ENCODE results near the gene GEN1. TPM values are rescaled to one million over a fixed set of nuclear protein-coding genes. Genes with fewer than 3 reads are reported as not detected.

Gene GEN1
- total and polyA plus RNA-seq, 2 of the 13 experiments (the other 11 are each of a cell fraction or from before 2014, with no cell fraction given) = 9.9 to 27.1 TPM

DNA sequence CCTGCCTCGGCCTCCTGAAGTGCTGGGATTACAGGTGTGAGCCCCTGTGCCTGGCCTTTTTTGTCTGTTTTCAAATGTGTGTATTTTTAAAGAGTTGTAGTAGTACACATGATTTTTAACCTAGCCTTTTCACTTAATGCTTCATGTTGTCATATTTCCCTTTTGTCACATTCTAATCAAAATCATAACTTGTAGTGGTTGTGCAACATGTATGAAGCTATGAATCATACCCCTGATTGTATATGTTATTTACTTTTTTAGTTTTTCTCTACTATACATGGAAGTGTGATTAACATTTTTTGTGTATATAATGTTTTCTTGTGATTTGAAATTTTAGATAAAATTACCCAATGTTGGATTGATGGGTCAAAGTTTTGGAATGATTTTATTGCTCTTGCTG, 8.5 kb downstream of the GEN1 start (continued):
- TF ChIP-seq, protein P1, sequence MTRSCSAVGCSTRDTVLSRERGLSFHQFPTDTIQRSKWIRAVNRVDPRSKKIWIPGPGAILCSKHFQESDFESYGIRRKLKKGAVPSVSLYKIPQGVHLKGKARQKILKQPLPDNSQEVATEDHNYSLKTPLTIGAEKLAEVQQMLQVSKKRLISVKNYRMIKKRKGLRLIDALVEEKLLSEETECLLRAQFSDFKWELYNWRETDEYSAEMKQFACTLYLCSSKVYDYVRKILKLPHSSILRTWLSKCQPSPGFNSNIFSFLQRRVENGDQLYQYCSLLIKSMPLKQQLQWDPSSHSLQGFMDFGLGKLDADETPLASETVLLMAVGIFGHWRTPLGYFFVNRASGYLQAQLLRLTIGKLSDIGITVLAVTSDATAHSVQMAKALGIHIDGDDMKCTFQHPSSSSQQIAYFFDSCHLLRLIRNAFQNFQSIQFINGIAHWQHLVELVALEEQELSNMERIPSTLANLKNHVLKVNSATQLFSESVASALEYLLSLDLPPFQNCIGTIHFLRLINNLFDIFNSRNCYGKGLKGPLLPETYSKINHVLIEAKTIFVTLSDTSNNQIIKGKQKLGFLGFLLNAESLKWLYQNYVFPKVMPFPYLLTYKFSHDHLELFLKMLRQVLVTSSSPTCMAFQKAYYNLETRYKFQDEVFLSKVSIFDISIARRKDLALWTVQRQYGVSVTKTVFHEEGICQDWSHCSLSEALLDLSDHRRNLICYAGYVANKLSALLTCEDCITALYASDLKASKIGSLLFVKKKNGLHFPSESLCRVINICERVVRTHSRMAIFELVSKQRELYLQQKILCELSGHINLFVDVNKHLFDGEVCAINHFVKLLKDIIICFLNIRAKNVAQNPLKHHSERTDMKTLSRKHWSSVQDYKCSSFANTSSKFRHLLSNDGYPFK (CRISPR knock-in tag; IDR thresholded peaks at IDR 0.05; ENCODE audit: borderline replicate concordance) = no peak
- TF ChIP-seq HES4 (CRISPR knock-in tag; IDR thresholded peaks at IDR 0.05; ENCODE audit: borderline replicate concordance) = no peak

DNA sequence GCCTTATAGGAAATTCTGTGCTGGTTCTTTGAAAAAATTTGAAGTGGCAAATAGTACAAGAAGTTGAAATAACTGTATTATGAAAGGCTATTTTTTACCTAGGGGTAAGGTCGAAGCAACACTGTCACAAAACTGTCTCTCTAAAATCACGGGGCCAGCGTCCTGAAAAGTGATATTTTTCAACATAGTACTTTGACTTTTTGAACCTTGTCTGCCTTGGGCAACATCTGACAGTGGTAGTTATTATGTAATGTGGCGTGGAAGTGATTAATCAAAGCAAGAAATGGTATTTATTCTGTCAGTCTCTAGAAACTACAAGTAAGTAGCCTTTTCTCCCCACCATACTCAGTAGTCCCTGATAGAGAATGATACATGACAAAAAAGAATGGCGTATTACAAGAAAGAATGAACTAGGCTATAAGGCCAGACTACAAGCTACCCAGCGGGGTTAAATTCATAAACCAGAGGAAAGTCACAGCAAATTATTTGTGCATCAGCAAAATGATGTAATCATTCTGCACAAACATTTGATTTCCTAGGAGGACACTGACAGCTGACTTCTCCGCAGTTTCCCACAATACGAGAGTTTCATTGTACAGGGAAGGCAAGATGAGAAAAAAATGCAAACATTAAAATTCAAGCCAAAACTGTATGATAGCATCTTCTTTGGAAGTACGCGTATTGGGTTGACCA, 9.8 kb downstream of the GEN1 start:
- Histone ChIP-seq H2AFZ (ENCODE audit: low read length) (no peak overlapping the region), H3K79me2 (ENCODE audit: insufficient read depth, low read length) (peaks cover 5% of the 10 kb centered on the region), H3K4me3 (replicated peaks in 1 of 3; ENCODE audit: insufficient read depth in 1 of 3, low read depth in 2 of 3, low read length in 3 of 3) (no peak overlapping the region), H3K4me1 (ENCODE audit: insufficient read depth, low read length) (peaks cover 21% of the 10 kb centered on the region), H3K27me3 (ENCODE audit: control insufficient read depth in 1 of 2, insufficient read depth in 2 of 2, low read length in 2 of 2) (no peaks in the 10 kb centered on the region), H3K9me3 (ENCODE audit: low read length) (no peaks in the 10 kb centered on the region), H3K9ac (ENCODE audit: insufficient read depth, low read depth, low read length) (no peak overlapping the region), H3K36me3 (replicated peaks in 1 of 2; ENCODE audit: control insufficient read depth in 1 of 2, insufficient read depth in 2 of 2, low read length in 2 of 2) (peaks cover 2 to 24% of the 10 kb centered on the region in 2 experiments; a peak in 3 of 5 replicates), H4K20me1 (ENCODE audit: insufficient read depth, low read length) (no peaks in the 10 kb centered on the region), H3K27ac (ENCODE audit: extremely low read length, insufficient read depth, low read length) (peak overlapping the region; percentile 8), H3K4me2 (ENCODE audit: low read depth, low read length) (no peak overlapping the region)
- intact Hi-C loops (cut with micrococcal nuclease; ENCODE audit: unreplicated experiment) (no loop called here), in situ Hi-C loops (cut with HindIII; ENCODE audit: extremely low pct_ligation_motif_present, low pct_unique_long_range_greater_than_20kb) (no loop called here)
- ATAC-seq (no peak), FAIRE-seq (no peak), DNase-seq (ENCODE audit: low spot score) (no peak)
- BruUV-seq (replicated peaks) = no TSS peak
- 86% methylated on average over 10 of the region's 10 CpGs for WGBS (ENCODE audit: low lambda C conversion rate)
- ChIA-PET POLR2A (no interaction called here), CTCF (ENCODE audit: low intra/inter-chr PET ratio, low total read pairs) (no interaction called here)
- TF ChIP-seq, protein P2, sequence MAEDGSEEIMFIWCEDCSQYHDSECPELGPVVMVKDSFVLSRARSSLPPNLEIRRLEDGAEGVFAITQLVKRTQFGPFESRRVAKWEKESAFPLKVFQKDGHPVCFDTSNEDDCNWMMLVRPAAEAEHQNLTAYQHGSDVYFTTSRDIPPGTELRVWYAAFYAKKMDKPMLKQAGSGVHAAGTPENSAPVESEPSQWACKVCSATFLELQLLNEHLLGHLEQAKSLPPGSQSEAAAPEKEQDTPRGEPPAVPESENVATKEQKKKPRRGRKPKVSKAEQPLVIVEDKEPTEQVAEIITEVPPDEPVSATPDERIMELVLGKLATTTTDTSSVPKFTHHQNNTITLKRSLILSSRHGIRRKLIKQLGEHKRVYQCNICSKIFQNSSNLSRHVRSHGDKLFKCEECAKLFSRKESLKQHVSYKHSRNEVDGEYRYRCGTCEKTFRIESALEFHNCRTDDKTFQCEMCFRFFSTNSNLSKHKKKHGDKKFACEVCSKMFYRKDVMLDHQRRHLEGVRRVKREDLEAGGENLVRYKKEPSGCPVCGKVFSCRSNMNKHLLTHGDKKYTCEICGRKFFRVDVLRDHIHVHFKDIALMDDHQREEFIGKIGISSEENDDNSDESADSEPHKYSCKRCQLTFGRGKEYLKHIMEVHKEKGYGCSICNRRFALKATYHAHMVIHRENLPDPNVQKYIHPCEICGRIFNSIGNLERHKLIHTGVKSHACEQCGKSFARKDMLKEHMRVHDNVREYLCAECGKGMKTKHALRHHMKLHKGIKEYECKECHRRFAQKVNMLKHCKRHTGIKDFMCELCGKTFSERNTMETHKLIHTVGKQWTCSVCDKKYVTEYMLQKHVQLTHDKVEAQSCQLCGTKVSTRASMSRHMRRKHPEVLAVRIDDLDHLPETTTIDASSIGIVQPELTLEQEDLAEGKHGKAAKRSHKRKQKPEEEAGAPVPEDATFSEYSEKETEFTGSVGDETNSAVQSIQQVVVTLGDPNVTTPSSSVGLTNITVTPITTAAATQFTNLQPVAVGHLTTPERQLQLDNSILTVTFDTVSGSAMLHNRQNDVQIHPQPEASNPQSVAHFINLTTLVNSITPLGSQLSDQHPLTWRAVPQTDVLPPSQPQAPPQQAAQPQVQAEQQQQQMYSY (CRISPR knock-in tag; IDR thresholded peaks at IDR 0.05) = no peak
- no peak for TF ChIP-seq MXD4 (CRISPR knock-in tag; IDR thresholded peaks at IDR 0.05)
- TF ChIP-seq, protein P3, sequence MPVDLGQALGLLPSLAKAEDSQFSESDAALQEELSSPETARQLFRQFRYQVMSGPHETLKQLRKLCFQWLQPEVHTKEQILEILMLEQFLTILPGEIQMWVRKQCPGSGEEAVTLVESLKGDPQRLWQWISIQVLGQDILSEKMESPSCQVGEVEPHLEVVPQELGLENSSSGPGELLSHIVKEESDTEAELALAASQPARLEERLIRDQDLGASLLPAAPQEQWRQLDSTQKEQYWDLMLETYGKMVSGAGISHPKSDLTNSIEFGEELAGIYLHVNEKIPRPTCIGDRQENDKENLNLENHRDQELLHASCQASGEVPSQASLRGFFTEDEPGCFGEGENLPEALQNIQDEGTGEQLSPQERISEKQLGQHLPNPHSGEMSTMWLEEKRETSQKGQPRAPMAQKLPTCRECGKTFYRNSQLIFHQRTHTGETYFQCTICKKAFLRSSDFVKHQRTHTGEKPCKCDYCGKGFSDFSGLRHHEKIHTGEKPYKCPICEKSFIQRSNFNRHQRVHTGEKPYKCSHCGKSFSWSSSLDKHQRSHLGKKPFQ (CRISPR knock-in tag; IDR thresholded peaks at IDR 0.05; ENCODE audit: insufficient replicate concordance) = no peak
- TF ChIP-seq SMYD3 (CRISPR knock-in tag; IDR thresholded peaks at IDR 0.05) = no peak
- peak; percentile 54 for TF ChIP-seq HNF4A (CRISPR knock-in tag; IDR thresholded peaks at IDR 0.05)
- TF ChIP-seq ZNF160 (CRISPR knock-in tag; IDR thresholded peaks at IDR 0.05) = no peak
- TF ChIP-seq MZF1 (CRISPR knock-in tag; IDR thresholded peaks at IDR 0.05; ENCODE audit: borderline replicate concordance) = no peak
- TF ChIP-seq ZMYM3 (CRISPR knock-in tag; IDR thresholded peaks at IDR 0.05) = no peak
- peak; percentile 25; the same call in 1 of the 2 replicates for TF ChIP-seq ATF7 (IDR thresholded peaks at IDR 0.05)
- TF ChIP-seq ATF7 (CRISPR knock-in tag; IDR thresholded peaks at IDR 0.05) = no peak
- TF ChIP-seq, protein P4, sequence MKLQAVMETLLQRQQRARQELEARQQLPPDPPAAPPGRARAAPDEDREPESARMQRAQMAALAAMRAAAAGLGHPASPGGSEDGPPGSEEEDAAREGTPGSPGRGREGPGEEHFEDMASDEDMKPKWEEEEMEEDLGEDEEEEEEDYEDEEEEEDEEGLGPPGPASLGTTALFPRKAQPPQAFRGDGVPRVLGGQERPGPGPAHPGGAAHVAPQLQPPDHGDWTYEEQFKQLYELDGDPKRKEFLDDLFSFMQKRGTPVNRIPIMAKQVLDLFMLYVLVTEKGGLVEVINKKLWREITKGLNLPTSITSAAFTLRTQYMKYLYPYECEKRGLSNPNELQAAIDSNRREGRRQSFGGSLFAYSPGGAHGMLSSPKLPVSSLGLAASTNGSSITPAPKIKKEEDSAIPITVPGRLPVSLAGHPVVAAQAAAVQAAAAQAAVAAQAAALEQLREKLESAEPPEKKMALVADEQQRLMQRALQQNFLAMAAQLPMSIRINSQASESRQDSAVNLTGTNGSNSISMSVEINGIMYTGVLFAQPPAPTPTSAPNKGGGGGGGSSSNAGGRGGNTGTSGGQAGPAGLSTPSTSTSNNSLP (IDR thresholded peaks at IDR 0.05; ENCODE audit: low read depth, low read length) = no peak

Measured in HepG2 (cell line).